Peyer's patch (tissue), 4 donors: ENCODE data around the gene TRERF1.

ENCODE experiments used
- POLR2A ChIP-seq, 2 donors: fragments of 450-650 bp; IDR thresholded peaks; one replicate each; pipeline ENCODE4 v1.5.1; 2017; ENCODE audit warnings: antibody characterized with exemption in 2 of 2, mild to moderate bottlenecking in 2 of 2, moderate library complexity in 2 of 2
- TF ChIP-seq, protein P1 (sequence below), 6 experiments: fragments of 450-650 bp in 4 of 6; fragments of 200-600 bp in 2 of 6; sonication (generic) in 1 of 6; IDR thresholded peaks; one replicate each; pipeline ENCODE4 v1.5.1; 2017 to 2019; ENCODE audit warnings: antibody characterized with exemption in 6 of 6, mild to moderate bottlenecking in 3 of 6, moderate library complexity in 1 of 6

DNA sequence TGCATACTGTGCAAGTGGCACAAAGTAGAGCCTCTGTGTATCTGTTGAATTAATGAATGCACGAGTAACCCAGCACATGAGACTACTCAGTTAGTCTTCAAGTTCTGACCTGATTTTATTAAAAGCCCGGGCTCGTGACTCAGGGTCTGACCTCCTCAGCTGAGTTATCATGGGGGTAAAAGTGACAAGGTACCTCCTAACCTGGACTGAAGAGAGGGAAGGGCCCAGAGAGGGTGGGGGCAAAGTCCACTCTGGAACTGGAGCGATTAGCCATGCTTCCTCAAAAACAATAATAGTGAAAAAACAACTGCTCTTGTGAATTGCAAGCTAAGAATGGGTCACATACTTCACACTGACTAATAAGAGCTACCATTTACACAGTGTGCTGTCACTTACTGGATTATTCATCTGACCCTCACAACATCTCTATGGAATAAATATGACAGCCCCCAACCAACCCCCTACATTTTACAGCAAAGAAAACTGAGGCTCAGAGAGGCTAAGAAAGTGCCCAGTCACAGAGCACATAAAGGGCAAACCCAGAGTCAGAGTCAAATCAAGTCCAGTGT is 26.7 kb downstream of the TRERF1 start:
- TF ChIP-seq, protein P1, sequence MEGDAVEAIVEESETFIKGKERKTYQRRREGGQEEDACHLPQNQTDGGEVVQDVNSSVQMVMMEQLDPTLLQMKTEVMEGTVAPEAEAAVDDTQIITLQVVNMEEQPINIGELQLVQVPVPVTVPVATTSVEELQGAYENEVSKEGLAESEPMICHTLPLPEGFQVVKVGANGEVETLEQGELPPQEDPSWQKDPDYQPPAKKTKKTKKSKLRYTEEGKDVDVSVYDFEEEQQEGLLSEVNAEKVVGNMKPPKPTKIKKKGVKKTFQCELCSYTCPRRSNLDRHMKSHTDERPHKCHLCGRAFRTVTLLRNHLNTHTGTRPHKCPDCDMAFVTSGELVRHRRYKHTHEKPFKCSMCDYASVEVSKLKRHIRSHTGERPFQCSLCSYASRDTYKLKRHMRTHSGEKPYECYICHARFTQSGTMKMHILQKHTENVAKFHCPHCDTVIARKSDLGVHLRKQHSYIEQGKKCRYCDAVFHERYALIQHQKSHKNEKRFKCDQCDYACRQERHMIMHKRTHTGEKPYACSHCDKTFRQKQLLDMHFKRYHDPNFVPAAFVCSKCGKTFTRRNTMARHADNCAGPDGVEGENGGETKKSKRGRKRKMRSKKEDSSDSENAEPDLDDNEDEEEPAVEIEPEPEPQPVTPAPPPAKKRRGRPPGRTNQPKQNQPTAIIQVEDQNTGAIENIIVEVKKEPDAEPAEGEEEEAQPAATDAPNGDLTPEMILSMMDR (IDR thresholded peaks at IDR 0.05), result no peak
- TF ChIP-seq POLR2A (IDR thresholded peaks at IDR 0.05), result no peak
